ENCODE results near the gene ADD3. TPM values are rescaled to one million over a fixed set of nuclear protein-coding genes. Genes with fewer than 3 reads are reported as not detected.
A peak's percentile ranks its signal among the peaks of the same experiment; 100 is the strongest.

The ADD3 gene
- total and polyA plus RNA-seq, 8 donors = 62.0 to 362 (median 322) TPM

DNA sequence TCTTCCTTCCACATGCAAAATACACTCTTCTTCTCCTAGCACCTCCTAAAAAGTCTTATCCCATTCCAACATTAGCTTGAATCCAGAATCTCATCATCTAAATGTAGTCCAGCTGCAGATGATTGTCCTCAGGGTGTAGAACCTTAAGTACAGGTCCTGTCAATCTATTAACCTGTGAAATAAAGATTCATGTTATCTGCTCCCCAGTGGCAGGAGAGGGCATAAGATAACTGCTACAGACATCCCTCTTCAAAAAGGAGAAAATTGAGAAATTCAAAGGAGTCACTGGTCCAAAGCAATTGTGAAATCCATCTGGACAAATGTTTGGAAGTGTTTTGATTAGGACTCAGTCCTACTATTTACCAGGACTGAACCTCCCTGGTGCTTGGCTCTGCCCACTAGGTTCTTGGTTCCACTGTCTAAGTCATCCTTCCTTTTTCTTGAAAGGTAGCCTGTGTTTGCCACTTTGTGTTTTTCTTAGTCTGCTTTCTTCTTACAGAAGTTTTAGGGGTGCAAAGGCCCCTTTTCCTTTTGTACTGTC lies 96.2 kb downstream of the ADD3 start:
- Histone ChIP-seq H3K9me3 (no peaks in the 10 kb centered on the region), H3K4me1 (no peaks in the 10 kb centered on the region), H3K4me3 (no peak overlapping the region), H3K27ac (no peak overlapping the region), H3K27me3 (no peaks in the 10 kb centered on the region), H3K36me3 (peaks cover 0 to 6% of the 10 kb centered on the region in 2 donors)
- ATAC-seq (no peak), DNase-seq (no peak)
- TF ChIP-seq, protein P1, sequence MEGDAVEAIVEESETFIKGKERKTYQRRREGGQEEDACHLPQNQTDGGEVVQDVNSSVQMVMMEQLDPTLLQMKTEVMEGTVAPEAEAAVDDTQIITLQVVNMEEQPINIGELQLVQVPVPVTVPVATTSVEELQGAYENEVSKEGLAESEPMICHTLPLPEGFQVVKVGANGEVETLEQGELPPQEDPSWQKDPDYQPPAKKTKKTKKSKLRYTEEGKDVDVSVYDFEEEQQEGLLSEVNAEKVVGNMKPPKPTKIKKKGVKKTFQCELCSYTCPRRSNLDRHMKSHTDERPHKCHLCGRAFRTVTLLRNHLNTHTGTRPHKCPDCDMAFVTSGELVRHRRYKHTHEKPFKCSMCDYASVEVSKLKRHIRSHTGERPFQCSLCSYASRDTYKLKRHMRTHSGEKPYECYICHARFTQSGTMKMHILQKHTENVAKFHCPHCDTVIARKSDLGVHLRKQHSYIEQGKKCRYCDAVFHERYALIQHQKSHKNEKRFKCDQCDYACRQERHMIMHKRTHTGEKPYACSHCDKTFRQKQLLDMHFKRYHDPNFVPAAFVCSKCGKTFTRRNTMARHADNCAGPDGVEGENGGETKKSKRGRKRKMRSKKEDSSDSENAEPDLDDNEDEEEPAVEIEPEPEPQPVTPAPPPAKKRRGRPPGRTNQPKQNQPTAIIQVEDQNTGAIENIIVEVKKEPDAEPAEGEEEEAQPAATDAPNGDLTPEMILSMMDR (IDR thresholded peaks at IDR 0.05) = no peak
- intact Hi-C loops (cut with DNase I) = no loop called here

DNA sequence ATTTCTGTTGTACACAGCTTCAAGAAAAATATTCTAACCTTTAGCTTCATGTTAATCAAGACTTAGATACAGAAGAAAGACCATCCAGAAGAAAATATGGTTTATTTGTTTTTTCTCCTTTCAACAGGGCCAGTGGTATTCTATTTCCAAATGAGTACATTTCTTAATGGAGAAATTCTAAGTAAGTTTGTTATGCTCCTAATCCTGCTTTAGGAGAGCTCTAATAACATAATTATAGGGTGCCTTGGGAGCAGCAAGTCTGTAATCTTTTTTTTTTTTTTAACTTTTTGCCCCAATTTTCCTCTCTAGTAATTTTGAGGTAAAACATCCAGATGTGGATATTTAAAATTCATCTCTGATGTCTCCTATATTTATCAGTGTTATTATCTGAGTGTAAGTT lies 98.1 kb downstream of the ADD3 start:
- ATAC-seq = no peak
- Histone ChIP-seq H3K27me3 (no peaks in the 10 kb centered on the region), H3K4me1 (no peaks in the 10 kb centered on the region), H3K4me3 (no peak overlapping the region), H3K9me3 (no peaks in the 10 kb centered on the region), H3K27ac (no peak overlapping the region), H3K36me3 (peaks cover 0 to 5% of the 10 kb centered on the region in 2 donors)
- no peak for DNase-seq
- intact Hi-C loops (cut with DNase I) = no loop called here
- TF ChIP-seq, protein P1 (IDR thresholded peaks at IDR 0.05) = no peak

DNA sequence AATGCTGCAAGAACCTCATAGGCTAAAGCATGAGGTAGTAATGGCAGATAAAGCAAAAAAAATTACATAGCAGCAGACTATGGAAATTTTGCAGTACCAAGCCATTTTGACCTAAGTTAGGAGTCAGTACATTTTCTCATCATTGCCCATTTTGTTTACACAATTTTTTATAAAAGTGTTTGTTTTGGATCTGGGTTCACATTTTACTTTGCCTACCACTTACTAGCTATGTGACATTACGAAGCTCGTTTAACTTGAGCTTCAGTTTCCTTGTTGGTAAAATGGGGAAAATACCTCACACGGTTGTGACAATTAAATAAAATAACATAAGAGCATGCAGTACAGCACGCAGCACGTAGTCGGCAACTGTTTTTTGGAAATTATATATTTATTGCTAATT lies 99.6 kb downstream of the ADD3 start:
- no peaks in the 10 kb centered on the region for H3K27me3 ChIP-seq
- ATAC-seq = peak; percentile 46
- peaks cover 0 to 6% of the 10 kb centered on the region in 2 donors for H3K36me3 ChIP-seq
- H3K4me1 ChIP-seq = no peaks in the 10 kb centered on the region
- no peak overlapping the region for H3K27ac ChIP-seq
- no peak for DNase-seq
- intact Hi-C loops (cut with DNase I) = no loop called here
- H3K4me3 ChIP-seq = no peak overlapping the region
- TF ChIP-seq, protein P1 (IDR thresholded peaks at IDR 0.05) = no peak
- H3K9me3 ChIP-seq = no peaks in the 10 kb centered on the region

DNA sequence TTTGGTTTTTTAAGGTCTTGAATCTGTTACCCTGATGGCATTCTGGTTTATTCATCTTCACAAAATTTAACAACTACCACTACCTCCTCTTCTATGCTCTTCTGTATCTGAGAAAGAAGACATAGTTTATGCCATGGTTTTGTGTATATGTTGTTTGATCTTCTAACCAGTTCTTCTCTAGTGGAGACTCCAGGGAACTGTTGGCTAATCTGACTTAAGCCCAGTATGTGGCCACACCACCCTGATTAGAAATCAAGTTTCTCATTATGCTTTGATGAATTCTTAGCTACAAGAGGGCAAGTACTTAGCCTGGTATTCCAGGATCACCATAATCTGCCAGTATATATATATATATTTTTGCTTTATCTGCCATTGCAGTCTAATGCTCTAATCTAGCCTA lies 100.1 kb downstream of the ADD3 start:
- ATAC-seq (peak; percentile 21), DNase-seq (no peak)
- H3K27ac ChIP-seq = no peak overlapping the region
- peaks cover 0 to 10% of the 10 kb centered on the region in 2 donors for H3K36me3 ChIP-seq
- no peaks in the 10 kb centered on the region for H3K9me3 ChIP-seq
- intact Hi-C loops (cut with DNase I) = no loop called here
- H3K27me3 ChIP-seq = no peaks in the 10 kb centered on the region
- TF ChIP-seq, protein P1 (IDR thresholded peaks at IDR 0.05) = no peak
- H3K4me3 ChIP-seq = no peak overlapping the region
- H3K4me1 ChIP-seq = no peaks in the 10 kb centered on the region

DNA sequence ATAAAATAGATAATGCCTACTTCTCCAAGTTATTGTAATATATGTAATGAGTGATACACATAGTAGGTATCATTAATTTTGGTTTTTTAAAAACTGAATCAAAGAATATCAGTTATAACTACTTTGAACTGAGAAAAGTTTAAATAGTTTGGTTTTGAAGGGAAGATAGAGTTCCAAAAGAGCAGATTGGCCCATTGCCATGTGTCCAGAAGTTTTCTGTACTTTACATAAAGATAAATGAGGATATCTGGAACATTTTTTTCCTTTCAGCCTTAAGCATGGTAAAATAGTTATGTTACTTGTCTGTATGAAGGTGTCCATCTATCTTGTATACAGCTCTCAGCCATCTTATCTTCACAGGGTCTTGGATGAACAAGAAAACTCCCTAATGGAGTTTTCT lies 101.7 kb downstream of the ADD3 start:
- Histone ChIP-seq H3K4me3 (no peak overlapping the region), H3K9me3 (no peaks in the 10 kb centered on the region), H3K36me3 (peaks cover 0 to 22% of the 10 kb centered on the region in 2 donors), H3K27ac (no peak overlapping the region), H3K27me3 (no peaks in the 10 kb centered on the region), H3K4me1 (no peaks in the 10 kb centered on the region)
- TF ChIP-seq, protein P1 (IDR thresholded peaks at IDR 0.05) = no peak
- DNase-seq (peak in 1 of 4 donors; percentile 7), ATAC-seq (no peak)
- intact Hi-C loops (cut with DNase I) = no loop called here

Measured in left lung (tissue), 10 donors.